ELR (cell line): ENCODE results near the gene MSMP.
A peak's percentile ranks its signal among the peaks of the same experiment; 100 is the strongest.

Source experiments
- DNase-seq: peaks from one replicate; pipeline ENCODE4 v3.0.0-alpha.2; 2015; ENCODE audit warnings: low read depth

The MSMP gene

GRCh38 chr9:35719546-35719945 is 34.5 kb downstream of the MSMP start:
- DNase-seq, result no peak

GRCh38 chr9:35718721-35719511 is 35.2 kb downstream of the MSMP start:
- DNase-seq, result peak; percentile 47

- DNase-seq, result no peak
Observed at GRCh38 chr9:35717132-35717870, 36.8 kb downstream of the MSMP start.

- peak; percentile 35 for DNase-seq
Observed at GRCh38 chr9:35716230-35716629, 37.8 kb downstream of the MSMP start.

- DNase-seq, result no peak
Observed at GRCh38 chr9:35714579-35715252, 39.4 kb downstream of the MSMP start.

- DNase-seq, result no peak
Observed at GRCh38 chr9:35714123-35714522, 40.0 kb downstream of the MSMP start.

GRCh38 chr9:35713578-35713977 is 40.5 kb downstream of the MSMP start:
- DNase-seq, result no peak

- no peak for DNase-seq
Observed at GRCh38 chr9:35712762-35713400, 41.2 kb downstream of the MSMP start.

GRCh38 chr9:35711501-35712428 is 42.3 kb downstream of the MSMP start:
- no peak for DNase-seq

- no peak for DNase-seq
Observed at GRCh38 chr9:35710818-35711500, 43.1 kb downstream of the MSMP start.

- DNase-seq, result no peak
Observed at GRCh38 chr9:35708146-35708545, 45.9 kb downstream of the MSMP start.

GRCh38 chr9:35706951-35707350 is 47.1 kb downstream of the MSMP start:
- no peak for DNase-seq

GRCh38 chr9:35705836-35706430 is 48.1 kb downstream of the MSMP start:
- DNase-seq, result no peak

- no peak for DNase-seq
Observed at GRCh38 chr9:35705372-35705771, 48.7 kb downstream of the MSMP start.

- no peak for DNase-seq
Observed at GRCh38 chr9:35703906-35704672, 50.0 kb downstream of the MSMP start.
